Caco-2 (cell line): ENCODE measurements around the gene FAM50B. TPM values are rescaled to one million over a fixed set of nuclear protein-coding genes. Genes with fewer than 3 reads are reported as not detected.

Experiments used
- BruUV-seq: library from RNA; stranded (reverse); fragments of 400-500 nt; replicated peaks from 2 replicates; lab custom pipeline; 2021; lab: Mats Ljungman, UMichigan
- CTCF ChIA-PET: fragments of 300-600 bp; sonication (Branson Sonifier 250); formaldehyde crosslinking; loops from one replicate; lab custom pipeline; 2022; ENCODE audit warnings: antibody characterized with exemption; lab: Charles Lee
- POLR2A ChIA-PET: fragments of 300-600 bp; sonication (Branson Sonifier 250); formaldehyde crosslinking; loops from one replicate; lab custom pipeline; 2022; ENCODE audit warnings: antibody characterized with exemption; lab: Charles Lee
- DNase-seq, 2 experiments: peaks; one replicate each; pipeline versions ENCODE4 v3.0.0 to v3.0.0-alpha.2; 2020 to 2022
- H3K27me3 ChIP-seq: replicated peaks from 2 replicates; pipeline ENCODE4 v1.6.0; 2011; ENCODE audit warnings: low read length; ENCODE audit not compliant: control insufficient read depth, insufficient read depth
- H3K36me3 ChIP-seq: 2 replicates; pipeline ENCODE4 v1.5.1; 2011; ENCODE audit warnings: low read length; ENCODE audit not compliant: control insufficient read depth, insufficient read depth
- H3K4me1 ChIP-seq: fragments of 250-450 bp; sonication (Bioruptor Pico); 2 replicates; pipeline ENCODE4 v1.5.1; 2020; ENCODE audit warnings: mild to moderate bottlenecking
- H3K4me3 ChIP-seq: 2 replicates; pipeline ENCODE4 v1.5.1; 2011; ENCODE audit warnings: low read depth, mild to moderate bottlenecking, control low read depth, low read length
- H3K9me3 ChIP-seq: fragments of 250-450 bp; sonication (Bioruptor Pico); 2 replicates; pipeline ENCODE4 v1.5.1; 2020; ENCODE audit warnings: mild to moderate bottlenecking, moderate library complexity
- H3K27ac Mint-ChIP-seq: one replicate; pipeline ENCODE4 v1.8.0; 2022; ENCODE audit warnings: mixed read lengths; ENCODE audit not compliant: unreplicated experiment
- H3K27me3 Mint-ChIP-seq: one replicate; pipeline ENCODE4 v1.8.0; 2022; ENCODE audit warnings: mixed read lengths; ENCODE audit not compliant: insufficient read depth, unreplicated experiment
- H3K36me3 Mint-ChIP-seq: one replicate; pipeline ENCODE4 v1.8.0; 2022; ENCODE audit warnings: mild to moderate bottlenecking, mixed read lengths; ENCODE audit not compliant: insufficient read depth, unreplicated experiment
- H3K4me1 Mint-ChIP-seq: one replicate; pipeline ENCODE4 v1.8.0; 2022; ENCODE audit warnings: low read depth, mixed read lengths; ENCODE audit not compliant: unreplicated experiment
- H3K4me3 Mint-ChIP-seq: one replicate; pipeline ENCODE4 v1.8.0; 2022; ENCODE audit warnings: mild to moderate bottlenecking, moderate library complexity, mixed read lengths; ENCODE audit not compliant: unreplicated experiment
- H3K9me3 Mint-ChIP-seq: one replicate; pipeline ENCODE4 v1.8.0; 2022; ENCODE audit warnings: mixed read lengths; ENCODE audit not compliant: unreplicated experiment
- intact Hi-C: fragments of 100-400 bp; cut with micrococcal nuclease; formaldehyde crosslinking; loops from one replicate; pipeline ENCODE4 v1.10.0; 2022; ENCODE audit not compliant: unreplicated experiment
- total RNA-seq: library from RNA; stranded (reverse); gene quantifications from 2 replicates; pipeline ENCODE4 v1.2.3, GENCODE V29; 2022
- TF ChIP-seq, protein P1 (sequence below), 2 experiments: fragments of 200-600 bp in 1 of 2; IDR thresholded peaks; 1 replicate in 1 of 2; 2 replicates in 1 of 2; pipeline versions ENCODE4 v1.5.1 to v1.8.0; 2011 to 2022; ENCODE audit warnings: antibody characterized with exemption in 1 of 2, control low read depth in 1 of 2, inconsistent platforms in 1 of 2, low read depth in 1 of 2, low read length in 1 of 2, mild to moderate bottlenecking in 1 of 2, moderate library complexity in 1 of 2; ENCODE audit not compliant: insufficient read depth in 1 of 2, severe bottlenecking in 1 of 2, unreplicated experiment in 1 of 2

FAM50B gene
- total RNA-seq, 1 experiment from 2014 or later, result not detected

DNA sequence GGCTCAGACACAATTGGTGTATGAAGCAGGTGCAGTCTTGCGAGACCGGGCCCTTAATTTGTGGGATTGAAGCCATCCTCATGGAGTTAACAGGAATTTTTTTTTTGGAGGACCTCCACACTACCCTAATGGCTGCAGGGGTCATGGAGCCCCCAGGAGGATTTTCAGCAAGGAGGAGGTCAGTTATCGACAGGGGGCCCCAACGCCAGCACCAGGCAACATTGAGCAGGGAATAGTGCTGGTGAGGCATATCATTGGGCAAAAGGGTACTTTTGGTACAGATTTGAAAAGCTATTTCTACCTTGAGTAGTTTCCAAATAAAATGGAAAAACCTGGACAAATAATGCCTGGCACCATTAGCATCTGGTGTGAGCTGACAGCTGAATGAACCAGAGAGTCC lies 6.7 kb downstream of the FAM50B start:
- Mint-ChIP-seq H3K9me3 (no peaks in the 10 kb centered on the region), H3K4me3 (no peak overlapping the region)
- BruUV-seq, result no TSS peak

DNA sequence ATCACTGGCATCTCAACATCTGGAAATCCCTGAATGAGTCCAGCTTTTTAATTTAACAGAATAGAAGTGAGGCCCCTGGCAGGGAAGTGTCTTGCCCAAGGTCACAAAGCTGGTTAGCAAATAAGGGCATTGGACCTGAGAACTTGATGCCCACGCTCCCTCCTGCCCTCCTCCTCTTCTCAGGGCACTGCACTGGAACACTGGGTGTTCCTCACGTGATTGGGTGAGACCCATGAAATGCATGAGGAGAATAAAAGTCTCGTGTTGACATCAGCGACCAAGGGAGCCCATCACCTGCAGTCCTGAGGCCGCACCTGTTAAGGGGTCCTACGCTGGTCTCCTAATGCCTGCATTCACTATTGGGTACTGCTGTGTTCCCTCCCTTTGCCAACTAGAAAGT lies 7.4 kb downstream of the FAM50B start:
- H3K36me3 ChIP-seq, result no peaks in the 10 kb centered on the region
- ChIA-PET POLR2A (interaction anchor here (0.5 kb wide), 1 partner anchor 81 kb away, joined by 3 read pairs; no protein-coding TSS in a partner anchor), CTCF (no interaction called here)
- H3K4me1 Mint-ChIP-seq, result no peaks in the 10 kb centered on the region
- H3K4me1 ChIP-seq, result no peaks in the 10 kb centered on the region
- H3K36me3 Mint-ChIP-seq, result no peaks in the 10 kb centered on the region
- DNase-seq, result no peak
- peaks cover 5% of the 10 kb centered on the region; the same call in 1 of the 2 replicates for H3K9me3 ChIP-seq
- no peak overlapping the region for H3K27ac Mint-ChIP-seq
- TF ChIP-seq, protein P1, sequence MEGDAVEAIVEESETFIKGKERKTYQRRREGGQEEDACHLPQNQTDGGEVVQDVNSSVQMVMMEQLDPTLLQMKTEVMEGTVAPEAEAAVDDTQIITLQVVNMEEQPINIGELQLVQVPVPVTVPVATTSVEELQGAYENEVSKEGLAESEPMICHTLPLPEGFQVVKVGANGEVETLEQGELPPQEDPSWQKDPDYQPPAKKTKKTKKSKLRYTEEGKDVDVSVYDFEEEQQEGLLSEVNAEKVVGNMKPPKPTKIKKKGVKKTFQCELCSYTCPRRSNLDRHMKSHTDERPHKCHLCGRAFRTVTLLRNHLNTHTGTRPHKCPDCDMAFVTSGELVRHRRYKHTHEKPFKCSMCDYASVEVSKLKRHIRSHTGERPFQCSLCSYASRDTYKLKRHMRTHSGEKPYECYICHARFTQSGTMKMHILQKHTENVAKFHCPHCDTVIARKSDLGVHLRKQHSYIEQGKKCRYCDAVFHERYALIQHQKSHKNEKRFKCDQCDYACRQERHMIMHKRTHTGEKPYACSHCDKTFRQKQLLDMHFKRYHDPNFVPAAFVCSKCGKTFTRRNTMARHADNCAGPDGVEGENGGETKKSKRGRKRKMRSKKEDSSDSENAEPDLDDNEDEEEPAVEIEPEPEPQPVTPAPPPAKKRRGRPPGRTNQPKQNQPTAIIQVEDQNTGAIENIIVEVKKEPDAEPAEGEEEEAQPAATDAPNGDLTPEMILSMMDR (IDR thresholded peaks at IDR 0.05; ENCODE audit: insufficient read depth in 1 of 2, low read depth in 1 of 2, low read length in 1 of 2, severe bottlenecking in 1 of 2, unreplicated experiment in 1 of 2), result no peak
- H3K4me3 ChIP-seq, result no peak overlapping the region
- no peaks in the 10 kb centered on the region for H3K27me3 Mint-ChIP-seq
- BruUV-seq, result no TSS peak
- intact Hi-C loops, result no loop called here
- H3K9me3 Mint-ChIP-seq, result no peaks in the 10 kb centered on the region
- H3K4me3 Mint-ChIP-seq, result no peak overlapping the region
- no peaks in the 10 kb centered on the region for H3K27me3 ChIP-seq

More for the DNA sequence above, 6.7 kb downstream of the FAM50B start:
- DNase-seq, result no peak
- H3K4me3 ChIP-seq, result no peak overlapping the region
- H3K4me1 ChIP-seq, result no peaks in the 10 kb centered on the region
- H3K27ac Mint-ChIP-seq, result no peak overlapping the region
- H3K36me3 Mint-ChIP-seq, result no peaks in the 10 kb centered on the region
- ChIA-PET POLR2A (interaction anchor here (0.5 kb wide), 1 partner anchor 82 kb away, joined by 3 read pairs; no protein-coding TSS in a partner anchor), CTCF (no interaction called here)
- no peaks in the 10 kb centered on the region for H3K36me3 ChIP-seq
- H3K4me1 Mint-ChIP-seq, result no peaks in the 10 kb centered on the region
- intact Hi-C loops, result no loop called here
- no peaks in the 10 kb centered on the region for H3K27me3 ChIP-seq
- H3K27me3 Mint-ChIP-seq, result no peaks in the 10 kb centered on the region
- TF ChIP-seq, protein P1 (IDR thresholded peaks at IDR 0.05; ENCODE audit: insufficient read depth in 1 of 2, low read depth in 1 of 2, low read length in 1 of 2, severe bottlenecking in 1 of 2, unreplicated experiment in 1 of 2), result no peak
- H3K9me3 ChIP-seq, result peaks cover 5% of the 10 kb centered on the region; the same call in 1 of the 2 replicates

DNA sequence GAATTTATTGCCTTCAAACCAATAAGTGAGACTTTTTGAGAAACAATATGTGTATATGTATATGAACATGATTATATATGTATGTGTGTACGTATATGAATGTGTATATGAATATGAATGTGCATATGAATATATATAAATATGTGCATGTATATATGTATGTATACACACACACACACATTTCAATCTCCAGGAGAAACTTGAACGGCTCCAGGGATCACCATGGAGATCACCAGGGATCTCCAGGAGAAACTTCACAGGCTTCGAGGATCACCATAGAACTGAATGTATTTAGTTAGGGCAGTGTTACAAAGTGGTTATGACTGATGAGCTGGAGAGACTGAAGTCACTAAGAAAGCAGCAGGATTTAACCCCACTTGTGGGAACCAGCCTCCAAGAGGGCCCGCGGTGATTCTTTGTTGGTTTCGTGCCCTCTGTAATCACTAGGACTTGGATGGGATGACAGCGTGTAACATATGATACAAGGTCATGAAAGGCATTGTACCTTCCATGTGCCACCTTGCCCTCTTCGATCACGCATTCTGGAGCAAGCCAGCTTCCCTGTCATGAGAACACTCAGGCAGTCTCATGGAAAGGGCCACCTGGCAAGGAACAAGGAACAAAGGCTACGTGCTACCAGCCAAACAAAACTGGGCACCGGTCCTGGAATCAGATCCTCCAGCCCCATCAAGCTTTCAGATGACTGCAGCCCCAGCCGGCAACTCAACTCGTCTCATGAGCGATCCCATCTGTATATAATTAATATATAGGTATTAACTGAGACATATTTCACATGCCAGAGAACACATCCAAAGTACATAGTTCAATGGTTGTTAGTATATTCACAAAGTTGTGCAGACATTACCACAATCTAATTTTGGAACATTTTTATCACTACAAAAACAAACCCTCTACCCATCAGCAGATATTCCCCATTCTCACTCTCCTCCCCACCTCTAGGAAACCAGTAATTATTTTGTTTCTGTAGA lies 8.6 kb downstream of the FAM50B start:
- Histone ChIP-seq H3K36me3 (no peaks in the 10 kb centered on the region), H3K27me3 (no peaks in the 10 kb centered on the region), H3K9me3 (peaks cover 5% of the 10 kb centered on the region; the same call in 1 of the 2 replicates), H3K4me1 (no peaks in the 10 kb centered on the region), H3K4me3 (no peak overlapping the region)
- ChIA-PET CTCF (no interaction called here), POLR2A (no interaction called here)
- Mint-ChIP-seq H3K4me3 (no peak overlapping the region), H3K27me3 (no peaks in the 10 kb centered on the region), H3K9me3 (no peaks in the 10 kb centered on the region), H3K36me3 (no peaks in the 10 kb centered on the region), H3K27ac (no peak overlapping the region), H3K4me1 (no peaks in the 10 kb centered on the region)
- DNase-seq, result no peak
- intact Hi-C loops, result no loop called here
- TF ChIP-seq, protein P1 (IDR thresholded peaks at IDR 0.05; ENCODE audit: insufficient read depth in 1 of 2, low read depth in 1 of 2, low read length in 1 of 2, severe bottlenecking in 1 of 2, unreplicated experiment in 1 of 2), result no peak
- BruUV-seq, result no TSS peak
